Epithelial cell of esophagus (primary cell): Measurements from ENCODE around the gene WWC1.
"Not testable (repeated sequence)": the region's sequence is repeated elsewhere in the genome, so short reads cannot be mapped to it uniquely, and the experiment has no call there.

Experiments used
- DNase-seq: peaks from one replicate; pipeline ENCODE4 v3.0.0; 2010; ENCODE audit warnings: low read depth
- H3K4me3 ChIP-seq: 2 replicates; pipeline ENCODE4 v1.5.1; 2011; ENCODE audit warnings: mild to moderate bottlenecking, low read length, control low read depth
- TF ChIP-seq, protein P1 (sequence below): IDR thresholded peaks from 2 replicates; pipeline ENCODE4 v1.5.1; 2011; ENCODE audit warnings: low read depth, mild to moderate bottlenecking, low read length, control low read depth, inconsistent platforms; ENCODE audit not compliant: insufficient read depth; ENCODE audit errors: missing control alignments

WWC1 gene

DNA sequence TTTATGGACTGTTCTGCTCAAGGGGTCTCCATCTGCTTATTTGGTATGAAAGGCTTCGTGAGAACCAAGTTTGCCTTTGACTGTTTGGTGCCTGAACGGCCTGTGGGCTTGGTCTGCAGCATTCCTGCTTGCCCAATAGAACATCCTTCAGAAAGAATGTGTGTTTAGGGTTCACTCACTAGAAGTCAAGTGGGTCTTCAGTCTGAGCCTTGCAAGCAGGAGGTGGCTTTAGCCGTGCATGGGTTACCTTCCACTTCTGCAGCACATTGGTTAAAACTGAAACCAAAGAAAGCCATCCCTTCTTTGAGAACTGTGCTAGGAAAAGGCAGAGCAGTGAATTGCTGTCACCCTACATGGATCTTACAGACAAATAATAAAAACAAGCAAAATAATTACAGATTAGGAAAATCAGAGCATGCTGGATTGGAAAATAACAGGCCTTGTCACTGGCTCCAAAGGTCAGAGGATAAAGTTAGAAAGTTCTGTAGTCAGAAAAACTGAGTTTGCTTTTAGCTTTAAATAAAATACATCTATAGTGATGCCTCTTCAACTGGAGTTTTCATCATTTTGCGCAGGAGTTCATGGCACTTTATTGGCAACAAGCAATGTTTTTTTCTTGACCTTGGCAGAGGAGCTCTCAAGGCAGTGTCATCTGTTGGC, 16.6 kb downstream of the WWC1 start:
- H3K4me3 ChIP-seq, result no peak overlapping the region
- TF ChIP-seq, protein P1, sequence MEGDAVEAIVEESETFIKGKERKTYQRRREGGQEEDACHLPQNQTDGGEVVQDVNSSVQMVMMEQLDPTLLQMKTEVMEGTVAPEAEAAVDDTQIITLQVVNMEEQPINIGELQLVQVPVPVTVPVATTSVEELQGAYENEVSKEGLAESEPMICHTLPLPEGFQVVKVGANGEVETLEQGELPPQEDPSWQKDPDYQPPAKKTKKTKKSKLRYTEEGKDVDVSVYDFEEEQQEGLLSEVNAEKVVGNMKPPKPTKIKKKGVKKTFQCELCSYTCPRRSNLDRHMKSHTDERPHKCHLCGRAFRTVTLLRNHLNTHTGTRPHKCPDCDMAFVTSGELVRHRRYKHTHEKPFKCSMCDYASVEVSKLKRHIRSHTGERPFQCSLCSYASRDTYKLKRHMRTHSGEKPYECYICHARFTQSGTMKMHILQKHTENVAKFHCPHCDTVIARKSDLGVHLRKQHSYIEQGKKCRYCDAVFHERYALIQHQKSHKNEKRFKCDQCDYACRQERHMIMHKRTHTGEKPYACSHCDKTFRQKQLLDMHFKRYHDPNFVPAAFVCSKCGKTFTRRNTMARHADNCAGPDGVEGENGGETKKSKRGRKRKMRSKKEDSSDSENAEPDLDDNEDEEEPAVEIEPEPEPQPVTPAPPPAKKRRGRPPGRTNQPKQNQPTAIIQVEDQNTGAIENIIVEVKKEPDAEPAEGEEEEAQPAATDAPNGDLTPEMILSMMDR, result no peak
- no peak for DNase-seq

DNA sequence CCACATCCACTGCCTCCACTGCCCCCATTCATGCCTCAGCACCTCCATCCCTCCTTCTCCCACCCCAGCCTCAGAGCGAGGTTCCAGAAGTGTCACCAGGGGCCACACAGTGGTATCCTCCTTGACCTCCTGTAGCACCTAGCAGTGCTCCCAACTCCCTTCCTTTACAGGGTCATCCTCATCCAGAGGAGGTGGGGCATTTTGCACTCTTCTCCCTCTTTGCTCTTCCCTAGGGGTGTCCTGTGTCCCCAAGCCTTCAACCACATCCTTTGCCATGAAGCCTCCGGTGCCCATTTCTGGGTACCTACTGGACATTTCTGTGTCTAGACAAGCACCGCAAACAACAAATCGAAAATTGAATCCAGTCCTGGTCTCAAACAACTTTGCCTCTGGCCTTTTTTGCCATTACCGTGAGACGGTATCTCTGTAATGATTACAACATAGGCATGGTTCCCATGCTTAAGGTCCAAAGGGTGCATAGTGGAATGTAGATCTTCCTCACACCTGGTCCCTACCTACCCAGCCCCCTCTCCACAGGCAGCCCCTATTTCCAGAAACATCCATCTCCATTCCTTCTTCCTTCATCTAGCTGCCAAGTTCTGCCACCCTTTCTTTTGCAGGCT, 17.6 kb downstream of the WWC1 start:
- DNase-seq, result no peak
- TF ChIP-seq, protein P1, result no peak
- H3K4me3 ChIP-seq, result no peak overlapping the region

DNA sequence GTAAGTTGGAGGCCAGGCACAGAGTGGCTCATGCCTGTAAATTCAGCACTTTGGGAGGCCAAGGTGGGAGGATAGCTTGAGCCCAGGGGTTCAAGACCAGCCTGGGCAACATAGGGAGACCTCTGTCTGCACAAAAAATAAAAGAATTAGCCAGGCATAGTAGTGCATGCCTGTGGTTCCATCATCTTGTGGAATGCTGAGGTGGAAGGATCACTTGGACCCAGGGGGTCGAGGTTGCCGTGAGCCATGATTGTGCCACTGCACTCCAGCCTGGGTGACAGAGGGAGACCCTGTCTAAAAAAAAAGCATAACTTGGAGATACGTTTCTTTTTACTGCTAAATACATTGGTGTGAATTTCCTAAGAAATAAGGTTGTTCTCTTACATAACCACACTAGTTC, 19.1 kb downstream of the WWC1 start:
- not testable (repeated sequence) for H3K4me3 ChIP-seq, DNase-seq

DNA sequence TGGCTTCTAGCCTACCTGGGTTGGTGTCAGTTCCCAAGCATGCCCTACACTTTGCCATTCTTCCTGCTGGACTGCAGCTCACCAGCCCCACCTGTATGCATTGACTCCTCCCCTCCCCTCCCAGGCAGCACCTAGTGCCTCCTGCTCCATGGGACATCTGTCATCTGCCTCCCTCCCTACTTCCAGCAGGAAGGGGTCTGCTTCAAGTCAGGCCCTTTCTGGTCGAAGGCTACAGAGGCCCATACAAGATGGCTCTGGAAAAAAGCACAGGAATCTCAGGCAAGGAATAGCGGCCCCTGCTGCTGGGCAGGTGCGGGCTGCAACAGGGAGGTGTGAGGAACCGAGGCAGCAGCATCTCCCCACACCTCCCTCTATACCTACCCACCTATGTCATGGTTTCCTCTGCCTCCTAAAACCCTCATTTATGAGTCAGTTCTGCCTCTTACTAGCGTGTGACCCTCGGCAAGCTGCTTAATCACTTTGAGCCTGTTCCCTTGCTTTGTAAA, 19.7 kb downstream of the WWC1 start:
- H3K4me3 ChIP-seq, result no peak overlapping the region
- DNase-seq, result no peak
- TF ChIP-seq, protein P1, result no peak

DNA sequence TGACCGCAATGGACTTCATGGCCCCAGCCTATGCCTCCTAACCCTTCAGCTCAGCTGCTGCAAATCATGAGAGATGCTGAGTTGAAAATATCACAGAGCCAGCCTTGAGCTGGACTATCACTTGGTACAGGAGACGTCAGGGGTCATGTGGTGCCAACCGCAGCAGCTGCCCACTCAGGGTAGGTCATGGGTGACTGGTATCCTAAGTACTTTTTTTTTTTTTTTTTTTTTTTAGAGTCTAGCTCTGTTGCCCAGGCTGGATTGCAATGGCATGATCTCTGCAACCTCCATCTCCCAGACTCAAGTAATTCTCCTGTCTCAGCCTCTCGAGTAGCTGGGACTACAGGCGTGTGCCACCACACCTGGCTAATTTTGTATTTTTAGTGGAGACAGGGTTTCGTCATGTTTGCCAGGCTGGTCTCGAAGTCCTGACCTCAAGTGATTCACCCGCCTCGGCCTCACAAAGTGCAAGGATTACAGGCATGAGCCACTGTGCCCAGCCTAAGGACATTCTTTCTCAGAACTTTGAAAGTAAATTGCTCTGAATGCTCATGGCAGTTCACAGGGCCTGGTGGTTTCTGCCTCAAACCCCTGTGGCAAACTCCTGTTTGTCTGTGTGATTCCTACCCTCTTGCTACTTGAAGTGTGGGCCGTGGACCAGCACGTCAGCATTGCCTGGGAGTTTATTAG, 21.3 kb downstream of the WWC1 start:
- no peak overlapping the region for H3K4me3 ChIP-seq
- TF ChIP-seq, protein P1, result no peak
- DNase-seq, result no peak

DNA sequence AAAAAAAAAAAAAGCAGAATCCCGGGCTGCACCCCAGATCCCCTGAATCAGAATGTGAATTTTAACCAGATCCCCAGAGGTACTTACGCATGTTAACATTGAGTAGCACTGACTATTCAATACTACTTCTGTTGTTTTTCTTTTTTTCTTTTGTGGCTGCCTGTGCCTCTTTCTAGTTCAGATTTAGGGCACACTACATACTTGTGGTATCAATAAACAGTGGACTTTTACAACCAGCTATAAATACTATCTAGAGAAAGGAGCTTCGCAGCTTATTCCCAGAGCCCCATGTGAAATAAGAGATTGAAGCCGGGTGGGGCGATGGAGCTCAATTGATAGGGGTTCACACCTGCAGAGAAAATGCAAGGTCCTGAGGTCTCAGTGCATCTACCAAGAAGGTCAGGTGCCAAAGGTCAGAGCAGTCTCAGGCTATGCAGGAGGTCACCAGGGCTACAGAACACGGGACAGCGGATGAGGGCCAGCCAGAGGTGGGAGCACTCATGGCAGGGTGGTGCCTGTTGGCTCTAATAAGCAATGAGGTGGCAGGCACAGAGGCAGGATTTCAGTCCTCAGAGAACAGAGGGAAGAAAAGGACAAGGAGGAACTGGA, 22.3 kb downstream of the WWC1 start:
- TF ChIP-seq, protein P1, result no peak
- no peak for DNase-seq
- H3K4me3 ChIP-seq, result no peak overlapping the region
